ENCODE measurements around the gene FOXL3.

DNA sequence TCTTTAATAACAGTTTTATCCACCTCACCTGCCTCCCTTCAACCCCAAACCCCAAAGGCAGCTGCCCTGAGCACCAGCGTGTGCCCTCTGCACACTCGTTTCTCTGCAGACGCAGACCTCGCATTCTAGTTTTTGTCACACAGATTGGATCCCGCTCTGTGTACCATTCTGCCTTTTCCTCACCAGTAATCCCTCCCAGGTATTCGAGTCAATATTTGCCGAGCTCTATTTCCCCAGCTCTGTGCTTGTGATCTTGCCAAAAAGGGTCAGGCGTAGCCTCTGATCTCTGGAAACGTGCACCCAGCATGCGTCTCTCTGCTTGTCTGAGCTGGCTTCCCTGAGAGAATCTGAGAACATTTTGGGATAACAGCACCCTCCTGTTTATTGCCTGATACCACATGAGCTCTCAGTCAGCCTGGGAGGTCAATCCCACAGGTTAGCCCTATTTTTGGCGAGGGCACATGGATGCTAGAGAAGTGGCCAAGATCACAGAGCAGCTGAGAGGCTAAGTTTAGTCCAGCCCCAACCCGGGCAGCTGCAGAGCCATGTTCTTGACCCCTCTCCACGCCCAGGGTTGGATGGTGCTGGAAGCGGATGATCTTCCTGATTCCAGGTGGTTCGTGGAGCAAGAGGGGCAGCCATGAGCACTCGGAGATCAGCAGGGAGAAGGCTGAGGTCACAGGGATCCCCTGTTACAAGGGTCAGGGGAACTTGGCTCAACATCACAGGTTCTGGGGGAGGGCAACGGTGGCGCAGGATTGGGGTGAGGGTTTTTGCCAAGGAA lies 29.1 kb downstream of the FOXL3 start:
- TF ChIP-seq, protein P1, sequence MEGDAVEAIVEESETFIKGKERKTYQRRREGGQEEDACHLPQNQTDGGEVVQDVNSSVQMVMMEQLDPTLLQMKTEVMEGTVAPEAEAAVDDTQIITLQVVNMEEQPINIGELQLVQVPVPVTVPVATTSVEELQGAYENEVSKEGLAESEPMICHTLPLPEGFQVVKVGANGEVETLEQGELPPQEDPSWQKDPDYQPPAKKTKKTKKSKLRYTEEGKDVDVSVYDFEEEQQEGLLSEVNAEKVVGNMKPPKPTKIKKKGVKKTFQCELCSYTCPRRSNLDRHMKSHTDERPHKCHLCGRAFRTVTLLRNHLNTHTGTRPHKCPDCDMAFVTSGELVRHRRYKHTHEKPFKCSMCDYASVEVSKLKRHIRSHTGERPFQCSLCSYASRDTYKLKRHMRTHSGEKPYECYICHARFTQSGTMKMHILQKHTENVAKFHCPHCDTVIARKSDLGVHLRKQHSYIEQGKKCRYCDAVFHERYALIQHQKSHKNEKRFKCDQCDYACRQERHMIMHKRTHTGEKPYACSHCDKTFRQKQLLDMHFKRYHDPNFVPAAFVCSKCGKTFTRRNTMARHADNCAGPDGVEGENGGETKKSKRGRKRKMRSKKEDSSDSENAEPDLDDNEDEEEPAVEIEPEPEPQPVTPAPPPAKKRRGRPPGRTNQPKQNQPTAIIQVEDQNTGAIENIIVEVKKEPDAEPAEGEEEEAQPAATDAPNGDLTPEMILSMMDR (IDR thresholded peaks at IDR 0.05): no peak
- TF ChIP-seq POLR2A (IDR thresholded peaks at IDR 0.05; ENCODE audit: low read depth) (no peak), POLR2AphosphoS5 (IDR thresholded peaks at IDR 0.05) (no peak)
